IgD-negative memory B cell (primary cell): Measurements from ENCODE around the gene MYMK. TPM values are rescaled to one million over a fixed set of nuclear protein-coding genes. Genes with fewer than 3 reads are reported as not detected.

Experiments used
- H3K27ac Mint-ChIP-seq, 3 donors: one replicate each; pipeline ENCODE4 v1.8.0; 2020 to 2022; ENCODE audit warnings: mild to moderate bottlenecking in 3 of 3, mixed read lengths in 3 of 3, moderate library complexity in 1 of 3
- H3K27me3 Mint-ChIP-seq: one replicate; pipeline ENCODE4 v1.8.0; 2021; ENCODE audit warnings: mixed read lengths
- H3K36me3 Mint-ChIP-seq: one replicate; pipeline ENCODE4 v1.8.0; 2020; ENCODE audit warnings: mild to moderate bottlenecking, mixed read lengths
- H3K4me1 Mint-ChIP-seq, 3 donors: one replicate each; pipeline ENCODE4 v1.8.0; 2020 to 2022; ENCODE audit warnings: mixed read lengths in 3 of 3, mild to moderate bottlenecking in 1 of 3
- H3K4me3 Mint-ChIP-seq, 4 donors: one replicate each; pipeline ENCODE4 v1.8.0; 2020 to 2022; ENCODE audit warnings: mild to moderate bottlenecking in 4 of 4, mixed read lengths in 4 of 4, moderate library complexity in 3 of 4
- H3K9me3 Mint-ChIP-seq, 3 donors: one replicate each; pipeline ENCODE4 v1.8.0; 2020 to 2021; ENCODE audit warnings: mixed read lengths in 3 of 3, mild to moderate bottlenecking in 1 of 3
- polyA plus RNA-seq: library from polyadenylated mRNA; unstranded; fragments of 300-500 nt; fragmentation: Illumina TruSeq; gene quantifications from one replicate; pipeline ENCODE4 v1.2.3, GENCODE V29; 2021

The MYMK gene
- polyA plus RNA-seq, 1 donor from 2014 or later = not detected

- Mint-ChIP-seq H3K36me3 (no peaks in the 10 kb centered on the region), H3K4me3 (no peak overlapping the region), H3K27ac (no peak overlapping the region), H3K4me1 (no peaks in the 10 kb centered on the region), H3K27me3 (peaks cover 4% of the 10 kb centered on the region), H3K9me3 (no peaks in the 10 kb centered on the region)
These were observed 3.4 kb downstream of the MYMK start for GRCh38 chr9:133521122-133522072.

GRCh38 chr9:133520121-133520835 lies 4.5 kb downstream of the MYMK start:
- H3K36me3 Mint-ChIP-seq = no peaks in the 10 kb centered on the region
- no peaks in the 10 kb centered on the region for H3K9me3 Mint-ChIP-seq
- H3K27me3 Mint-ChIP-seq = peaks cover 4% of the 10 kb centered on the region
- no peaks in the 10 kb centered on the region for H3K4me1 Mint-ChIP-seq
- H3K27ac Mint-ChIP-seq = no peak overlapping the region
- no peak overlapping the region for H3K4me3 Mint-ChIP-seq

- Mint-ChIP-seq H3K36me3 (no peaks in the 10 kb centered on the region), H3K9me3 (no peaks in the 10 kb centered on the region), H3K4me3 (no peak overlapping the region), H3K27me3 (peaks cover 4% of the 10 kb centered on the region), H3K27ac (no peak overlapping the region), H3K4me1 (no peaks in the 10 kb centered on the region)
These were observed 5.1 kb downstream of the MYMK start for GRCh38 chr9:133519693-133520092.

- Mint-ChIP-seq H3K4me3 (no peak overlapping the region), H3K36me3 (peaks cover 2% of the 10 kb centered on the region), H3K4me1 (no peaks in the 10 kb centered on the region), H3K9me3 (no peaks in the 10 kb centered on the region), H3K27ac (no peak overlapping the region), H3K27me3 (peaks cover 3% of the 10 kb centered on the region)
These were observed 5.9 kb downstream of the MYMK start for GRCh38 chr9:133518706-133519449.

- Mint-ChIP-seq H3K27ac (no peak overlapping the region), H3K36me3 (peaks cover 2% of the 10 kb centered on the region), H3K4me1 (no peaks in the 10 kb centered on the region), H3K27me3 (peaks cover 3% of the 10 kb centered on the region), H3K4me3 (no peak overlapping the region), H3K9me3 (no peaks in the 10 kb centered on the region)
These were observed 6.6 kb downstream of the MYMK start for GRCh38 chr9:133518200-133518599.

GRCh38 chr9:133517711-133518110 lies 7.0 kb downstream of the MYMK start:
- Mint-ChIP-seq H3K4me1 (no peaks in the 10 kb centered on the region), H3K4me3 (no peak overlapping the region), H3K9me3 (no peaks in the 10 kb centered on the region)

GRCh38 chr9:133516961-133517350 lies 7.8 kb downstream of the MYMK start:
- no peak overlapping the region for H3K27ac Mint-ChIP-seq
- H3K36me3 Mint-ChIP-seq = peaks cover 2% of the 10 kb centered on the region
- H3K4me3 Mint-ChIP-seq = no peak overlapping the region

More at GRCh38 chr9:133517711-133518110, 7.0 kb downstream of the MYMK start:
- Mint-ChIP-seq H3K27ac (no peak overlapping the region), H3K36me3 (peaks cover 2% of the 10 kb centered on the region), H3K27me3 (peaks cover 3% of the 10 kb centered on the region)

GRCh38 chr9:133516256-133516960 lies 8.4 kb downstream of the MYMK start:
- H3K36me3 Mint-ChIP-seq = peaks cover 2% of the 10 kb centered on the region
- no peaks in the 10 kb centered on the region for H3K9me3 Mint-ChIP-seq
- no peaks in the 10 kb centered on the region for H3K4me1 Mint-ChIP-seq
- H3K27ac Mint-ChIP-seq = no peak overlapping the region
- H3K4me3 Mint-ChIP-seq = no peak overlapping the region
- H3K27me3 Mint-ChIP-seq = peaks cover 3% of the 10 kb centered on the region

More at GRCh38 chr9:133516961-133517350, 7.8 kb downstream of the MYMK start:
- peaks cover 3% of the 10 kb centered on the region for H3K27me3 Mint-ChIP-seq
- no peaks in the 10 kb centered on the region for H3K4me1 Mint-ChIP-seq
- H3K9me3 Mint-ChIP-seq = no peaks in the 10 kb centered on the region

GRCh38 chr9:133515615-133516255 lies 9.0 kb downstream of the MYMK start:
- Mint-ChIP-seq H3K4me1 (no peaks in the 10 kb centered on the region), H3K9me3 (no peaks in the 10 kb centered on the region), H3K4me3 (no peak overlapping the region), H3K27me3 (peaks cover 3% of the 10 kb centered on the region), H3K36me3 (peaks cover 2% of the 10 kb centered on the region), H3K27ac (no peak overlapping the region)

GRCh38 chr9:133515240-133515610 lies 9.5 kb downstream of the MYMK start:
- Mint-ChIP-seq H3K9me3 (no peaks in the 10 kb centered on the region), H3K4me3 (no peak overlapping the region), H3K27me3 (peaks cover 4% of the 10 kb centered on the region), H3K4me1 (no peaks in the 10 kb centered on the region), H3K36me3 (peaks cover 2% of the 10 kb centered on the region), H3K27ac (no peak overlapping the region)

- Mint-ChIP-seq H3K27ac (no peak overlapping the region), H3K9me3 (no peaks in the 10 kb centered on the region), H3K27me3 (peaks cover 6% of the 10 kb centered on the region), H3K4me3 (no peak overlapping the region), H3K4me1 (no peaks in the 10 kb centered on the region), H3K36me3 (peaks cover 2% of the 10 kb centered on the region)
These were observed 10.1 kb downstream of the MYMK start for GRCh38 chr9:133514460-133515239.

- Mint-ChIP-seq H3K36me3 (peaks cover 2% of the 10 kb centered on the region), H3K27ac (no peak overlapping the region), H3K4me3 (no peak overlapping the region), H3K27me3 (peaks cover 8% of the 10 kb centered on the region), H3K9me3 (no peaks in the 10 kb centered on the region), H3K4me1 (peaks cover 0 to 4% (median 0%) of the 10 kb centered on the region in 3 donors)
These were observed 11.3 kb downstream of the MYMK start for GRCh38 chr9:133513214-133514100.
